Smooth muscle cell (in vitro differentiated cells): ENCODE data around the gene PSME4. TPM values are rescaled to one million over a fixed set of nuclear protein-coding genes. Genes with fewer than 3 reads are reported as not detected.

Experiments
- DNase-seq: peaks from one replicate; lab custom pipeline; 2025; ENCODE audit not compliant: unreplicated experiment; lab: John Stamatoyannopoulos, UW
- H2AFZ ChIP-seq: fragments of 200-600 bp; sonication (generic); 2 replicates; pipeline ENCODE4 v1.6.0; 2016; ENCODE audit warnings: antibody characterized with exemption, low read depth, mild to moderate bottlenecking
- H3F3A ChIP-seq: fragments of 200-600 bp; sonication (generic); 2 replicates; pipeline ENCODE4 v1.6.0; 2017; ENCODE audit warnings: antibody characterized with exemption, low read depth
- H3K27ac ChIP-seq: fragments of 200-600 bp; sonication (generic); 2 replicates; pipeline ENCODE4 v1.5.1; 2016; ENCODE audit warnings: low read depth, mild to moderate bottlenecking
- H3K27me3 ChIP-seq: fragments of 200-600 bp; sonication (generic); 2 replicates; pipeline ENCODE4 v1.6.1; 2016; ENCODE audit warnings: low read depth, mild to moderate bottlenecking
- H3K36me3 ChIP-seq: fragments of 200-600 bp; sonication (generic); 2 replicates; pipeline ENCODE4 v1.5.1; 2016; ENCODE audit warnings: low read depth
- H3K4me1 ChIP-seq: fragments of 200-600 bp; sonication (generic); 2 replicates; pipeline ENCODE4 v1.5.1; 2016; ENCODE audit warnings: low read depth
- H3K4me2 ChIP-seq: fragments of 200-600 bp; sonication (generic); 2 replicates; pipeline ENCODE4 v1.6.0; 2016; ENCODE audit warnings: mild to moderate bottlenecking
- H3K4me3 ChIP-seq: fragments of 200-600 bp; sonication (generic); 2 replicates; pipeline ENCODE4 v1.5.1; 2016; ENCODE audit warnings: mild to moderate bottlenecking
- H3K79me2 ChIP-seq: fragments of 200-600 bp; sonication (generic); 2 replicates; pipeline ENCODE4 v1.6.0; 2016; ENCODE audit warnings: low read depth, mild to moderate bottlenecking
- H3K9ac ChIP-seq: fragments of 200-600 bp; sonication (generic); 2 replicates; pipeline ENCODE4 v1.6.0; 2016; ENCODE audit warnings: low read depth
- H3K9me3 ChIP-seq: fragments of 200-600 bp; sonication (generic); replicated peaks from 2 replicates; pipeline ENCODE4 v1.5.1; 2016; ENCODE audit warnings: low read depth
- H4K20me1 ChIP-seq: fragments of 200-600 bp; sonication (generic); 2 replicates; pipeline ENCODE4 v1.6.0; 2016; ENCODE audit warnings: low read depth
- WGBS: methylation state at CpG from one replicate; pipeline ENCODE4 v1.1.7; 2016; ENCODE audit warnings: low lambda C conversion rate; 5-methylcytosine and 5-hydroxymethylcytosine counted together
- microRNA-seq: library from miRNA; unstranded; fragments of <30 nt; microRNA quantifications from one replicate; pipeline ENCODE4, GENCODE V29; 2016; ENCODE audit warnings: borderline number of aligned reads
- polyA plus RNA-seq: library from polyadenylated mRNA; unstranded; fragments of >200 nt; fragmentation: Nextera tagmentation; extraction: Ambion mirVana; gene quantifications from 2 replicates; pipeline ENCODE4 v1.2.1, GENCODE V29; 2016
- small RNA-seq: library from RNA; depleted of rRNA; stranded (forward); fragments of <200 nt; gene quantifications from one replicate; pipeline ENCODE3, GENCODE V24; 2014
- total RNA-seq: library from RNA; depleted of rRNA; stranded (reverse); fragments of >200 nt; gene quantifications from 2 replicates; pipeline ENCODE4 v1.2.3, GENCODE V29; 2014
- TF ChIP-seq, protein P1 (sequence below): fragments of 200-600 bp; sonication (generic); IDR thresholded peaks from 2 replicates; pipeline ENCODE4 v1.5.1; 2017; ENCODE audit warnings: borderline replicate concordance, mild to moderate bottlenecking, antibody characterized with exemption; ENCODE audit not compliant: insufficient read depth, poor library complexity, severe bottlenecking

Gene PSME4
- total and polyA plus RNA-seq, 2 experiments from 2014 or later = 11.3 to 65.2 TPM

DNA sequence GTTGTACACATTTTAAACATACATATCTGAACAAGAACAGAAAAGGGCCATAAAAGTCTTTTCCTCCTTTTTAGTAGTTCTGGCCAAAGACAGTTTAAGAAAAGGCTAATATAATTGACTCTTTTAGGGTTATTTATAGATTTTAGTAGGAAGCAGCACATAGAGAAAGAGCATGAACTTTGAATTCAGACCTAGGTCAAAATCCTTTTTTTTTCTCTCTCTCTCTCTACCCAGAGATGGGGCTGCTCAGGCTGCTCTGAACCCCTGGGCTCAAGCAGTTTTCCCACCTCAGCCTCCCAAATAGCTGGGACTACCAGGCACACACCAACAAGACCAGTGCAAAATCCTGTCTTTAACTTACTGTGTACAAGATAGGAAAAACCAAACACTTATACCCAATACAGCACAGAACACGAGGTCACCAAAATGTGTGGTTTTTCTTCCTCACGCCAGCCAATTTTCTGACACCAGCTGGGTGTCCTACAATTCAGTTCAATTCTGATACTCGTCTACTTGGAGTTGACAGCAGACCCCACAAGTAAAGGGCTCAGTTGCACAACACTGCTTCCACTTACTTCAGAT lies 151.8 kb downstream of the PSME4 start:
- Histone ChIP-seq H3K27ac (no peak overlapping the region), H3K4me2 (no peak overlapping the region), H3K79me2 (no peaks in the 10 kb centered on the region), H3K4me1 (no peaks in the 10 kb centered on the region), H3K9ac (no peak overlapping the region), H2AFZ (no peak overlapping the region), H3F3A (no peaks in the 10 kb centered on the region), H3K36me3 (peaks cover 25% of the 10 kb centered on the region), H3K4me3 (no peak overlapping the region), H3K9me3 (no peaks in the 10 kb centered on the region), H4K20me1 (no peaks in the 10 kb centered on the region), H3K27me3 (no peaks in the 10 kb centered on the region)
- no peak for DNase-seq
- WGBS = 97% methylated on average over 3 of the region's 3 CpGs
- TF ChIP-seq, protein P1, sequence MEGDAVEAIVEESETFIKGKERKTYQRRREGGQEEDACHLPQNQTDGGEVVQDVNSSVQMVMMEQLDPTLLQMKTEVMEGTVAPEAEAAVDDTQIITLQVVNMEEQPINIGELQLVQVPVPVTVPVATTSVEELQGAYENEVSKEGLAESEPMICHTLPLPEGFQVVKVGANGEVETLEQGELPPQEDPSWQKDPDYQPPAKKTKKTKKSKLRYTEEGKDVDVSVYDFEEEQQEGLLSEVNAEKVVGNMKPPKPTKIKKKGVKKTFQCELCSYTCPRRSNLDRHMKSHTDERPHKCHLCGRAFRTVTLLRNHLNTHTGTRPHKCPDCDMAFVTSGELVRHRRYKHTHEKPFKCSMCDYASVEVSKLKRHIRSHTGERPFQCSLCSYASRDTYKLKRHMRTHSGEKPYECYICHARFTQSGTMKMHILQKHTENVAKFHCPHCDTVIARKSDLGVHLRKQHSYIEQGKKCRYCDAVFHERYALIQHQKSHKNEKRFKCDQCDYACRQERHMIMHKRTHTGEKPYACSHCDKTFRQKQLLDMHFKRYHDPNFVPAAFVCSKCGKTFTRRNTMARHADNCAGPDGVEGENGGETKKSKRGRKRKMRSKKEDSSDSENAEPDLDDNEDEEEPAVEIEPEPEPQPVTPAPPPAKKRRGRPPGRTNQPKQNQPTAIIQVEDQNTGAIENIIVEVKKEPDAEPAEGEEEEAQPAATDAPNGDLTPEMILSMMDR = no peak

Small RNA genes within 50 kb of the gene (microRNA-seq; reads per million reads assigned to microRNA genes)
- not detected for gene MIR3682

Small RNA genes within 50 kb of the gene (small RNA-seq; reads per million reads assigned to genes)
- gene MIR3682 = 0.26 reads per million, percentile 2 among the genes with 10 or more reads in this experiment

Other genes with a start within 250 kb of the PSME4 start
- gene CHAC2, start 203.2 kb downstream of the PSME4 start, total RNA-seq = 0.54 and 2.9 TPM in 2 replicates
- 0.97 and 2.7 TPM in 2 replicates for gene CHAC2, start 203.2 kb downstream of the PSME4 start, polyA plus RNA-seq
- 24.9 and 31.6 TPM in 2 replicates for gene ASB3, start 184.0 kb downstream of the PSME4 start, total RNA-seq
- 16.0 and 19.0 TPM in 2 replicates for gene ASB3, start 184.0 kb downstream of the PSME4 start, polyA plus RNA-seq
- 94.0 and 107 TPM in 2 replicates for gene ERLEC1, start 183.9 kb downstream of the PSME4 start, total RNA-seq
- gene ERLEC1, start 183.9 kb downstream of the PSME4 start, polyA plus RNA-seq = 88.2 and 106 TPM in 2 replicates
- 1.5 and 2.7 TPM in 2 replicates for gene GPR75, start 111.0 kb downstream of the PSME4 start, total RNA-seq
- 0.22 and 0.32 TPM in 2 replicates for gene GPR75, start 111.0 kb downstream of the PSME4 start, polyA plus RNA-seq
- 17.7 and 18.6 TPM in 2 replicates for gene ACYP2, start 144.6 kb upstream of the PSME4 start, total RNA-seq
- 12.1 and 19.9 TPM in 2 replicates for gene ACYP2, start 144.6 kb upstream of the PSME4 start, polyA plus RNA-seq